OCI-LY1 (cell line): ENCODE results near the gene CUTC.

Experiments used
- H2AFZ ChIP-seq: fragments of 200-600 bp; sonication (generic), shearing (Covaris generic); 2 replicates; pipeline ENCODE4 v1.6.0; 2014; ENCODE audit warnings: antibody characterized with exemption, mild to moderate bottlenecking, low read length
- H3F3A ChIP-seq: fragments of 200-600 bp; sonication (generic), shearing (Covaris generic); 2 replicates; pipeline ENCODE4 v1.6.0; 2014; ENCODE audit warnings: mild to moderate bottlenecking, antibody characterized with exemption, low read length, moderate library complexity; ENCODE audit not compliant: insufficient read depth
- H3K27ac ChIP-seq: fragments of 200-600 bp; sonication (generic); 2 replicates; pipeline ENCODE4 v1.5.1; 2014; ENCODE audit warnings: low read length, mixed run types, mild to moderate bottlenecking, low read depth; ENCODE audit not compliant: poor library complexity, severe bottlenecking
- H3K27me3 ChIP-seq: fragments of 200-600 bp; sonication (generic); 2 replicates; pipeline ENCODE4 v1.6.0; 2014; ENCODE audit warnings: antibody characterized with exemption, mild to moderate bottlenecking, low read length, moderate library complexity; ENCODE audit not compliant: insufficient read depth
- H3K36me3 ChIP-seq: fragments of 200-600 bp; sonication (generic); 2 replicates; pipeline ENCODE4 v1.6.1; 2014; ENCODE audit warnings: mild to moderate bottlenecking, antibody characterized with exemption, low read length, moderate library complexity, mixed read lengths; ENCODE audit not compliant: insufficient read depth
- H3K4me1 ChIP-seq: fragments of 200-600 bp; sonication (generic); 2 replicates; pipeline ENCODE4 v1.5.1; 2014; ENCODE audit warnings: mild to moderate bottlenecking, low read length, moderate library complexity; ENCODE audit not compliant: insufficient read depth, severe bottlenecking
- H3K4me2 ChIP-seq: fragments of 200-600 bp; sonication (generic), shearing (Covaris generic); 2 replicates; pipeline ENCODE4 v1.6.1; 2014; ENCODE audit warnings: low read length
- H3K4me3 ChIP-seq: fragments of 200-600 bp; sonication (generic); 2 replicates; pipeline ENCODE4 v1.5.1; 2014; ENCODE audit warnings: low read length, low read depth, mild to moderate bottlenecking, mixed read lengths; ENCODE audit not compliant: poor library complexity, severe bottlenecking
- H3K79me2 ChIP-seq: fragments of 200-600 bp; shearing (Covaris generic); 2 replicates; pipeline ENCODE4 v1.6.1; 2016; ENCODE audit warnings: mixed run types, low read length, mixed read lengths; ENCODE audit not compliant: insufficient read depth
- H3K9ac ChIP-seq: fragments of 200-600 bp; sonication (generic), shearing (Covaris generic); 2 replicates; pipeline ENCODE4 v1.6.1; 2014; ENCODE audit warnings: mild to moderate bottlenecking, low read length, mixed read lengths
- H3K9me2 ChIP-seq: fragments of 200-600 bp; sonication (generic), shearing (Covaris generic); 2 replicates; pipeline ENCODE4 v1.6.1; 2014; ENCODE audit warnings: low read depth, mild to moderate bottlenecking, low read length, mixed read lengths
- H3K9me3 ChIP-seq: fragments of 200-600 bp; shearing (Covaris generic); 2 replicates; pipeline ENCODE4 v1.6.1; 2014; ENCODE audit warnings: low read length, mixed read lengths
- H4K20me1 ChIP-seq: fragments of 200-600 bp; sonication (generic), shearing (Covaris generic); 2 replicates; pipeline ENCODE4 v1.6.0; 2016; ENCODE audit warnings: mild to moderate bottlenecking, low read length; ENCODE audit not compliant: insufficient read depth
- EZH2 ChIP-seq: fragments of 200-600 bp; sonication (generic), shearing (Covaris generic); IDR thresholded peaks from 2 replicates; pipeline ENCODE4 v1.8.0; 2017; ENCODE audit warnings: borderline replicate concordance, mixed run types, mild to moderate bottlenecking, antibody characterized with exemption, low read length, moderate library complexity, mixed read lengths
- TF ChIP-seq, protein P1 (sequence below): fragments of 200-600 bp; sonication (generic), shearing (Covaris generic); IDR thresholded peaks from 2 replicates; pipeline ENCODE4 v1.5.1; 2017; ENCODE audit warnings: mild to moderate bottlenecking, antibody characterized with exemption, low read length, moderate library complexity, mixed read lengths

The CUTC gene

GRCh38 chr10:99698504-99699080 lies 33.4 kb upstream of the CUTC start:
- TF ChIP-seq EZH2 = no peak
- TF ChIP-seq, protein P1, sequence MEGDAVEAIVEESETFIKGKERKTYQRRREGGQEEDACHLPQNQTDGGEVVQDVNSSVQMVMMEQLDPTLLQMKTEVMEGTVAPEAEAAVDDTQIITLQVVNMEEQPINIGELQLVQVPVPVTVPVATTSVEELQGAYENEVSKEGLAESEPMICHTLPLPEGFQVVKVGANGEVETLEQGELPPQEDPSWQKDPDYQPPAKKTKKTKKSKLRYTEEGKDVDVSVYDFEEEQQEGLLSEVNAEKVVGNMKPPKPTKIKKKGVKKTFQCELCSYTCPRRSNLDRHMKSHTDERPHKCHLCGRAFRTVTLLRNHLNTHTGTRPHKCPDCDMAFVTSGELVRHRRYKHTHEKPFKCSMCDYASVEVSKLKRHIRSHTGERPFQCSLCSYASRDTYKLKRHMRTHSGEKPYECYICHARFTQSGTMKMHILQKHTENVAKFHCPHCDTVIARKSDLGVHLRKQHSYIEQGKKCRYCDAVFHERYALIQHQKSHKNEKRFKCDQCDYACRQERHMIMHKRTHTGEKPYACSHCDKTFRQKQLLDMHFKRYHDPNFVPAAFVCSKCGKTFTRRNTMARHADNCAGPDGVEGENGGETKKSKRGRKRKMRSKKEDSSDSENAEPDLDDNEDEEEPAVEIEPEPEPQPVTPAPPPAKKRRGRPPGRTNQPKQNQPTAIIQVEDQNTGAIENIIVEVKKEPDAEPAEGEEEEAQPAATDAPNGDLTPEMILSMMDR = 0 out of 2 replicates have a peak, but pooled peaks have one; percentile 14
- Histone ChIP-seq H3K9ac (no peak overlapping the region), H3K27me3 (no peaks in the 10 kb centered on the region), H3K4me1 (no peaks in the 10 kb centered on the region), H3K79me2 (no peaks in the 10 kb centered on the region), H4K20me1 (no peaks in the 10 kb centered on the region), H2AFZ (no peak overlapping the region), H3K27ac (no peak overlapping the region), H3K36me3 (no peaks in the 10 kb centered on the region), H3F3A (no peaks in the 10 kb centered on the region), H3K9me3 (no peaks in the 10 kb centered on the region), H3K4me3 (no peak overlapping the region), H3K9me2 (no peaks in the 10 kb centered on the region), H3K4me2 (no peak overlapping the region)

DNA sequence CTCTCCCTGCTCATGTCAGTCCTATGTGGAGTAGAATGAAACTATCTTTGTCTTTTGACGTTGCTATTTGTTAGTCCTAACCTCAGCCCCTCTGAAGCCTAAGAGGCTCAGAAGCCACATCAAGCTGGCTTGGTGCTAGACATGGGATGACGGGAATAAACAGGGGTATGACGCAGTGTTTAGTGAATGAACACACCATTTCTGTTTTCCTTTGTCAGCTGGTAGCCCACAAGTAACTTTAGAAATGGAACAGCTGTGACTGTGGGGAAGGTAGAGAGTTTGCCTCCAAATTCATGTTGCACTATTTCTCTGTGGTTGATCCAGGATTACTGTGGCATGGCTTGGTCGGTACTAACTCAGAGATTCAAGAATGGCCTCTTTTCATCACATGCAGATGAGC lies 31.4 kb upstream of the CUTC start:
- H2AFZ ChIP-seq = no peak overlapping the region
- H3K36me3 ChIP-seq = no peaks in the 10 kb centered on the region

DNA sequence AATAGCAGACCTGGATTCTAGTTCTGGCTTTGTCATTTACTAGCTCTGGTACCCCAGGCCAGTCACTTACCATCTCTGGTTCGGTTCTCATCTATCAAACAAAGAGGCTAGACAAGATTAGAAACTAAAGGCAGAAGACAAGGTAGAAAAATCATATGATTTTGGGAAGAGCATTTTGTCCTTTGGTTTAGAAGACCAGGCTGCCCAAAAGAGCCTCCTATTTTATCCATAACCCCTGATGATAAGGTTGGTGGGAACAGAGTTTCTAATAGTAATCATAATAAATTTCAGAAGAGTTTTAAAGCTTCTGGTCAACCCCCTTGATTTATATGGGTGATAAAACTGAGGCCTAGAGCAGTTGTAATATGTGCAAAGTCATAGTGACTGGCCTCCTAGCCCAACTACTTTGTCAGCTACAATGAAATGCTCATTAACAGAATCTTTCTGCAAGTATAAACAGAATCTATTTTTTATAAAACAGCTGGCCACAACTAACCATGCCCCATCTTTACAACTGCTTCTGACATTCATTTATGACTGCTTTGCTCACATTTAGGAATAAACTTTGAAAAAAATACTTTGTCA lies 23.5 kb upstream of the CUTC start:
- Histone ChIP-seq H3K4me1 (no peaks in the 10 kb centered on the region), H3K27ac (no peak overlapping the region), H3K9me2 (no peaks in the 10 kb centered on the region), H3K36me3 (0 out of 2 replicates have a peak, but pooled peaks cover 6% of the 10 kb centered on the region), H3K9me3 (no peaks in the 10 kb centered on the region), H4K20me1 (no peaks in the 10 kb centered on the region), H3K4me2 (no peak overlapping the region), H3K9ac (no peak overlapping the region), H3K79me2 (no peaks in the 10 kb centered on the region), H3K4me3 (no peak overlapping the region), H3K27me3 (no peaks in the 10 kb centered on the region), H3F3A (no peaks in the 10 kb centered on the region), H2AFZ (no peak overlapping the region)
- TF ChIP-seq, protein P1 = no peak
- no peak for TF ChIP-seq EZH2

More for the DNA sequence above, 31.4 kb upstream of the CUTC start:
- Histone ChIP-seq H3K79me2 (no peaks in the 10 kb centered on the region), H3K27ac (no peak overlapping the region), H3K9ac (no peak overlapping the region), H3K4me3 (no peak overlapping the region), H3K9me3 (no peaks in the 10 kb centered on the region), H3K9me2 (no peaks in the 10 kb centered on the region), H3K4me2 (no peak overlapping the region), H3K27me3 (no peaks in the 10 kb centered on the region), H3K4me1 (no peaks in the 10 kb centered on the region), H4K20me1 (no peaks in the 10 kb centered on the region), H3F3A (no peaks in the 10 kb centered on the region)
- TF ChIP-seq EZH2 = no peak
